Left kidney (tissue), 2 donors: ENCODE measurements around the gene BBX. TPM values are rescaled to one million over a fixed set of nuclear protein-coding genes. Genes with fewer than 3 reads are reported as not detected.

Source experiments
- DNase-seq: peaks from one replicate; pipeline ENCODE4 v3.0.0-alpha.2; 2013
- polyA plus RNA-seq: library from polyadenylated mRNA; unstranded; fragments of 120-200 nt; gene quantifications from one replicate; pipeline ENCODE4 v1.2.1, GENCODE V29; 2013; ENCODE audit not compliant: insufficient read length

BBX gene
- polyA plus RNA-seq, 1 donor, result 70.1 TPM

- DNase-seq, result peak; percentile 52
Measured at GRCh38 chr3:107598926-107599771, 76.4 kb downstream of the BBX start.

- DNase-seq, result peak; percentile 14
Measured at GRCh38 chr3:107599772-107600145, 77.0 kb downstream of the BBX start.

GRCh38 chr3:107600780-107601179 is 78.0 kb downstream of the BBX start:
- DNase-seq, result no peak

GRCh38 chr3:107604057-107604822 is 81.5 kb downstream of the BBX start:
- DNase-seq, result no peak

GRCh38 chr3:107611775-107612469 is 89.2 kb downstream of the BBX start:
- no peak for DNase-seq

- no peak for DNase-seq
Measured at GRCh38 chr3:107612664-107613084, 89.9 kb downstream of the BBX start.

GRCh38 chr3:107619549-107619948 is 96.8 kb downstream of the BBX start:
- no peak for DNase-seq

- no peak for DNase-seq
Measured at GRCh38 chr3:107620534-107620933, 97.8 kb downstream of the BBX start.

- DNase-seq, result no peak
Measured at GRCh38 chr3:107621465-107621864, 98.7 kb downstream of the BBX start.

- DNase-seq, result no peak
Measured at GRCh38 chr3:107627962-107628542, 105.3 kb downstream of the BBX start.

GRCh38 chr3:107629566-107629965 is 106.8 kb downstream of the BBX start:
- no peak for DNase-seq

GRCh38 chr3:107630779-107631178 is 108.0 kb downstream of the BBX start:
- DNase-seq, result no peak

- no peak for DNase-seq
Measured at GRCh38 chr3:107632576-107632975, 109.8 kb downstream of the BBX start.

GRCh38 chr3:107633327-107634098 is 110.8 kb downstream of the BBX start:
- DNase-seq, result no peak

- DNase-seq, result no peak
Measured at GRCh38 chr3:107634099-107634489, 111.3 kb downstream of the BBX start.

GRCh38 chr3:107637416-107638183 is 114.8 kb downstream of the BBX start:
- no peak for DNase-seq

GRCh38 chr3:107641572-107642307 is 119.0 kb downstream of the BBX start:
- DNase-seq, result no peak

- DNase-seq, result no peak
Measured at GRCh38 chr3:107643038-107643883, 120.5 kb downstream of the BBX start.

GRCh38 chr3:107644631-107645030 is 121.9 kb downstream of the BBX start:
- no peak for DNase-seq
